Measurements from ENCODE around the gene CATSPERZ.

Gene CATSPERZ

GRCh38 chr11:64341429-64341828 lies 41.3 kb downstream of the CATSPERZ start:
- DNase-seq (ENCODE audit: low read depth, low spot score): no peak

DNA sequence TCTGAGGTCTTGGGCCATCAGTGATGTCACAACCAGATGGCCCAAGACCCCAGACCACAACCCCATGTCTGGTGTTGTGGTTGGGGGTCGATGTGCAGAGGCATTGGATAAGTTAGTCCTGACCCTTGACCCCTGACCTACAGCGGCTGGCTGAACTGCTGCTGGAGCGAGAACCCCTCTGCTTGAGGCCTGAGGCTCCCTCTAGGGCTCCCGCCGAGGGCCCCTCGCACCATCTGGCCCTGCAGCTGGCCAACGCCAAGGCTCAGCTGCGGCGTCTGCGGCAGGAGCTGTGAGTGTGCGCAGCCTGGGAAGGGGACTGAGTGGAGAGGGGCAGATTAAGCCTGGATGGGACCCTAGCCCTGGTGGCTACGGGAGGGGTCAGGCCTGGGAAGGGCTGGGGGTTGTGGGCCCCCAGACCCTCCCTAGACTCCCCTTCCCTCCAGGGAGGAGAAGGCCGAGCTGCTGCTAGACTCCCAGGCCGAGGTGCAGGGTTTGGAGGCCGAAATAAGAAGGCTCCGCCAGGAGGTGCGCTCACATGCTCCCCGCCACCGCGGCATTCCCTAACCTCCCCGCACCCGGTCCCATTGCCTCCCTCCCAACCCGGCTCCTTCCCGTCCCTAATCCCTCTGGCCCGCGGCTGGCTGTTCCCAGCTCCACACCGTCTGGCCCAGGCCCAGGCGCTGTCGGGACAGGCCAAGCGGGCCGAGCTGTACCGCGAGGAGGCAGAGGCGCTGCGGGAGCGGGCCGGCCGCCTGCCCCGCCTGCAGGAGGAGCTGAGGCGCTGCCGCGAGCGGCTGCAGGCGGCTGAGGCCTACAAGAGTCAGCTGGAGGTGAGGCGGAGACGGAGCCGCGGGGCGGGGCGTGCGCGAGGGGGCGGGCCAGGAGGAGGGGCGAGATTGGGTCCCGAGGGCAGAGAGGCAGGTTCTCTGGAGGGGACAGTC lies 42.0 kb downstream of the CATSPERZ start:
- DNase-seq (ENCODE audit: low read depth, low spot score): peak; percentile 75

- DNase-seq (ENCODE audit: low read depth, low spot score): no peak
Observed at GRCh38 chr11:64342869-64343745, 42.9 kb downstream of the CATSPERZ start.

DNA sequence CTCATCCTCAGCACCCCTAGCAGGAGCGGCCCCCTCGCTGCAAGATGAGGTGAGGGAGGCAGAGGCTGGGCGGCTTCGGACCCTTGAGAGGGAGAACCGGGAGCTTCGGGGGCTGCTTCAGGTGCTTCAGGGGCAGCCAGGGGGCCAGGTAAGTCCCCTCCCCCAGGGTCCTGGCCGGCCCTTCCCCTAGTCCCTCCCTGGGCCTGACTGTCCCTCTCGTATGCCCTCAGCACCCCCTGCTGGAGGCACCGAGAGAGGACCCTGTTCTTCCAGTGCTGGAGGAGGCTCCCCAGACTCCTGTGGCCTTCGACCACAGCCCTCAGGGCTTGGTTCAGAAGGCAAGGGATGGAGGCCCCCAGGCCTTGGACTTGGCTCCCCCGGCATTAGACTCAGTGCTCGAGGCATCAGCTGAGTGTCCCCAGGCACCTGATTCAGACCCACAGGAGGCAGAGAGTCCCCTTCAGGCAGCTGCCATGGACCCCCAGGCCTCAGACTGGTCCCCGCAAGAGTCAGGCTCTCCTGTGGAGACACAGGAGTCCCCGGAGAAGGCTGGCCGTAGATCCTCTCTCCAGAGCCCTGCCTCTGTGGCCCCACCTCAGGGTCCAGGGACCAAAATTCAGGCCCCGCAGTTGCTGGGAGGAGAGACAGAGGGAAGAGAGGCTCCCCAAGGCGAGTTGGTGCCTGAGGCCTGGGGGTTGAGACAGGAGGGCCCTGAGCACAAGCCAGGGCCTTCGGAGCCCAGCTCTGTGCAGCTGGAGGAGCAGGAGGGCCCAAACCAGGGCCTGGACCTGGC lies 43.8 kb downstream of the CATSPERZ start:
- no peak for DNase-seq (ENCODE audit: low read depth, low spot score)

DNA sequence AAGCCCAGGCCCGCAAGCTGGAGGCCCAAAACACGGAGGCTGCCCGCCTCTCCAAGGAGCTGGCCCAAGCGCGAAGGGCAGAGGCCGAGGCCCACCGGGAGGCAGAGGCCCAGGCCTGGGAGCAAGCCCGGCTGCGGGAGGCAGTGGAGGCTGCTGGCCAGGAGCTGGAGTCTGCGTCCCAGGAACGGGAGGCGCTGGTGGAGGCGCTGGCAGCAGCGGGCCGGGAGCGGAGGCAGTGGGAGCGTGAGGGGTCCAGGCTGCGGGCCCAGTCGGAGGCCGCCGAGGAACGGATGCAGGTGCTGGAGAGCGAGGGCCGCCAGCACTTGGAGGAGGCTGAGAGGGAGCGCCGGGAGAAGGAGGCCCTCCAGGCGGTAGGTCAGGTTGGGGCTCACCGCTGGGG lies 44.6 kb downstream of the CATSPERZ start:
- no peak for DNase-seq (ENCODE audit: low read depth, low spot score)

DNA sequence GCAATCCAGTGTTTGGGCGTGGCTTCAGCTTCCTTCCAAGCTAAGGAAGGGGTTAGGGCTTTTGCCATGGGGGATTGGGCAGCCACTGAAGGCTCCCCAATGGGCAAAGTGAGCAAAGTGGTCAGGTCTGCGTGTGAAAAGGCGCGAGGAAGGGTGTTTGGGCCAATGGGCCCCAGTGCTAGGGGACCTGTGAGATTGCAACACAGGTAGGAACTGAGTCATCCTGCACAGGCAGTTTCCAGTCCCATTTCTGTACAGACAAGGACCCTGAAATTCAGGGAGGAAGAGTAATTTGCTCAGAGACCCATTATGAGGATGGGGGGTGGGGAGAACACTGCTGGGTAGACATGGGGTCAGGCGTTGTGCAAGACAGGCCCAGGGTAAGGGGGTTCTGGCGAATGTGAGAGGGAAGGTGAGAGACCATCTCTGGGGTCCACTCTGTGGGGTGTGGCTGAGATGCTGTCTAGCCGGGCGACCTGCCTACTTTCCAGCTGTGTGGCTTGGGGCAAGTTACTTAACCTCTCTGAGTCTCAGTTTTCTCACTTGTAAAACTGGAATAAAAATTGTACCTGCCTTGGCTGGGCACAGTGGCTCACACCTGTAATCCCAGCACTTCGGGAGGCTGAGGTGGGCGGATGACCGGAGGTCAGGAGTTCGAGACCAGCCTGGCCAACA lies 47.2 kb downstream of the CATSPERZ start:
- DNase-seq (ENCODE audit: low read depth, low spot score): no peak

DNA sequence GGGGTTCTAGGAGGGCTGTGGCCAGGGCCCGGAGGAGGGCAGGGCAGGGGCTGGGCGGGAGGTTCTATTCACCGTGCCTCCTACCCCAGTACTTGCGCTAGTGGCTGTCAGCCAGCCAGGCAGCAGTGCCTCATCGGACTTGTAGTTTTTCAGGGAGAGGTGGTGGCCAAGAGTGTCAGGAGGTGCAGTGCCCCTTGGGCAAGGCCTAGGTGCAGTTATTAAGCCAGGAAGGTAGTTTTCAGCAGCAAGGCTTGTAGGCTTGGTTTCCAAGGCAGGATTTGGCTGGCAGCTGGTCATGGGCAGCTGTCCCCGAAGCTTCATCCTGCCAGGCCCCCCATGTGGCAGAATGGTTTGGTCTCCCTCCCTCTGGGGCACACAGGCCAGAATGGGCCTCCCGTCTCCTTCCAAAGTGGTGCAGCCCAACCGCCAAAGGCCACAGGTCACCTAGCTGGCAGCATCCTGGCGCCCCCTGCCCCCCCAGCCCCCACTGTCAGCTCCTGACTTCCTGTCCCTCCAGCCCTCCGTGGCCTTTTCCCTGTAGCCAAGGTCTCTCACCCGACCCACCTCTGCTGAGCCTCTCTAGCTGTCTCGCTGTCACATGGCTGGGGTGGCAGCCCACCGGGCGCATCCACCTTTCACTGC lies 48.3 kb downstream of the CATSPERZ start:
- no peak for DNase-seq (ENCODE audit: low read depth, low spot score)

DNA sequence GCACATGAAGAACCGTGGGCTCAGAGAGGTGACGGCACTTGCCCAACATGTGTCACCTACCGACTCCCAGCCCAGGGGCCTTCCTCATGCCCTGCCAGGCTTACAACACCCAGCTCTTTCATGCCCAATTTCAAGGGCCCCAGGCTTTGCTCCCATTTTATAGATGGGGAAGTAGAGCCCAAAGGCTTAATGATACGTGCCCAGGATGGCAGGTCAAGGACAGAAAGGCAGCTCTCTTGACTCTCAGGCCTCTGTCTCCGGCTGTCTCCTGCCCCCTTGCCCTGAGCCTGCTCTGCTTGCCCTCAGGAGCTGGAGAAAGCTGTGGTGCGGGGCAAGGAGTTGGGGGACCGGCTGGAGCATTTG lies 48.8 kb downstream of the CATSPERZ start:
- no peak for DNase-seq (ENCODE audit: low read depth, low spot score)

DNA sequence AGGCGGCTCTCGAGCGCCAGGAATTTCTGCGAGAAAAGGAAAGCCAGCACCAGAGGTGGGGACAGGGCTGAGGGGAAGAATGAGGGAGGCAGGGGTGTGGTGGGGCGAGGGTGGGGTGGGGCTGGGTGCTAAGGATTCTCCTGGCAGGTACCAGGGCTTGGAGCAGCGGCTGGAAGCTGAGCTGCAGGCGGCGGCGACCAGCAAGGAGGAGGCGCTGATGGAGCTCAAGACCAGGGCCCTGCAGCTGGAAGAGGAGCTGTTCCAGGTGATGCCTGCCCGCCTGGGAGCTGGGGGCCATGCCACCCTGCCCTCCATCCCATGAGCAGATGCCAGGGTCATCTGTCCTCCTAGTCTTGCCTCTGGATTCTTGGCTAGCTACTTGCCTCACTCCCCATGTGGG lies 49.2 kb downstream of the CATSPERZ start:
- no peak for DNase-seq (ENCODE audit: low read depth, low spot score)

GRCh38 chr11:64351136-64351631 lies 51.0 kb downstream of the CATSPERZ start:
- no peak for DNase-seq (ENCODE audit: low read depth, low spot score)

GRCh38 chr11:64352099-64352994 lies 52.2 kb downstream of the CATSPERZ start:
- DNase-seq (ENCODE audit: low read depth, low spot score): no peak

DNA sequence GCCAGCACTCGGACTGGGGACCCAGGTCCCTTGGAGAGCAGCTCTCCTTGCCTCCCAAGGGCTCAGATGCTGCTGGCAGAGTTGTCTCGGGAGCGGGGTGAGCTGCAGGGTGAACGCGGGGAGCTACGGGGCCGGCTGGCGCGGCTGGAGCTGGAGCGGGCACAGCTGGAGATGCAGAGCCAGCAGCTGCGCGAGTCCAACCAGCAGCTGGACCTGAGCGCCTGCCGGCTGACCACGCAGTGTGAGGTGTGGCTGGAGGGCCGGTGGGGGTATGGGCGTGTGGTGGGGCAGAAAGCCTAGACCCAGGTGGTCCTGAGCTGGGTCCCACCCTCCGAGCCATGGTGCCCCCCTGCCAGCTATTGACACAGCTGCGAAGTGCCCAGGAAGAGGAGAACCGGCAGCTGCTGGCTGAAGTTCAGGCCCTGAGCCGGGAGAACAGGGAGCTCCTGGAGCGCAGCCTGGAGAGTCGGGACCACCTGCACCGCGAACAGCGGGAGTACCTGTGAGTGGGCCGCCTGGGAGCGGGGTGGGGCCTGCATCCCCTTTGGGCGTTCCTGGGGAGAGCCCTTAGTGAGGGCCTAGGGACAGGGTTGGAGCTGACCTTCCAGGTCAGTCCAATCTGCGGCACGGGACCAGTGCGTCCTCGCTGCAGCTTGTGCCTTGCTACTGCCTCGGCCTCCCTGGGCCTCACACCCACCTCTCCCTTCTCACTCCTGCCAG lies 53.0 kb downstream of the CATSPERZ start:
- no peak for DNase-seq (ENCODE audit: low read depth, low spot score)

DNA sequence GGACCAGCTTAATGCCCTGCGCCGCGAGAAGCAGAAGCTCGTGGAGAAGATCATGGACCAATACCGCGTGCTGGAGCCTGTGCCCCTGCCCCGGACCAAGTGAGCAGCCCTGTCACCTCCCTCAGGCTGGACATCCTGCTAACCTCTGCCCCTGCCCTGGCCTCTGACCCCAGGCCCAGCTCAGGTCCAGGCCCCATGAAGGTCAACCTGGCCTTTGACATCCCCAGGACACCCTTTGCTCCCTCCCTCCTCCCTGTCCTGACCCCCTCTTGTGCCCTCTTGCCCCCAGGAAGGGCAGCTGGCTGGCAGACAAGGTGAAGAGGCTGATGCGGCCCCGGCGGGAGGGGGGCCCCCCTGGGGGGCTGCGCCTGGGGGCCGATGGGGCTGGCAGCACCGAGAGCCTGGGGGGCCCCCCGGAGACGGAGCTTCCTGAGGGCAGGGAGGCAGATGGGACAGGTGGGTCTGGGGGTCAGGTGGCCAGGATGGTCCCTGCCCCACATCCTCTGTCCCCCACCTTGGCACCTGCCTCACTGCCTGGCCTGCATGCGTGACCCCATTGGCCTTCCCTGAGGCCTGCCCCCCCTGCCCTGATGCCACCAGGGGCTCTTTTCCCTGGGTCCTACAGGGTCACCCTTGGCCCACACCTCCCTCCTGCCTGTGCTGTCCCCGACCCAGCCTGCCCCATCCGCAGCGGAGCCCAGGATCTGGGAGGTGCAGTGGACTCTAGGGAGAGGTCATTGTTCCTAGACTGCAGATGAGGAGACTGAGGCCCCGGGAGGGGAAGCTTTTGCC lies 53.8 kb downstream of the CATSPERZ start:
- DNase-seq (ENCODE audit: low read depth, low spot score): no peak

Data from activated naive CD8-positive, alpha-beta T cell treated with anti-CD3 and anti-CD28 coated beads, Interleukin-2, amount 50 U/mL, for 16 hours (primary cell).